ENCODE data around the gene LRMDA. TPM values are rescaled to one million over a fixed set of nuclear protein-coding genes. Genes with fewer than 3 reads are reported as not detected.

The LRMDA gene
- total RNA-seq, 1 donor from 2014 or later: 22.3 TPM

- no peak for DNase-seq (ENCODE audit: missing footprints)
Measured at GRCh38 chr10:76459016-76459730, 1027.7 kb downstream of the LRMDA start.

GRCh38 chr10:76461024-76461423 lies 1029.6 kb downstream of the LRMDA start:
- no peak for DNase-seq (ENCODE audit: missing footprints)
- intact Hi-C loops (cut with DNase I): no loop called here
- ATAC-seq: no peak

More at GRCh38 chr10:76459016-76459730, 1027.7 kb downstream of the LRMDA start:
- peak; percentile 45 for ATAC-seq
- intact Hi-C loops (cut with DNase I): no loop called here

DNA sequence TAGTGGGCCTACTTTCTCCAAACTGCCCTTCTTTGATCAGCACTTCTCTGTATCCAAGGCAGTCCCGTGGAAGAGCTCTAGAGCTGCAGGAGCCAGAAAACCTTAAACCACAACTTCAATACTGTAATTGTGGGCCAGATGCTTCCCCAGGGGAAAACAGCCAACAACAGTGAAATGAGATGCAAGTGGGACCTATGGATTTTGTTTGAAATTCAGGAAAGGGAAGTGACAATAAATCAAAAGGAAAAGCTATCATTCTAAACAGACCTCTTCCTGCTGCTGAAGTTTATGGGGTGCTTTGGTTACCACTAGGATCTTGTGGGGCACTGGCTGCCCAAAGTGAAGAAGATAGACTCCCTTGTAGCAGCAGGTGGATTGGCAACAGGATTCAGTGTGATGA lies 1031.7 kb downstream of the LRMDA start:
- intact Hi-C loops (cut with DNase I): no loop called here
- ATAC-seq (no peak), DNase-seq (ENCODE audit: missing footprints) (no peak)

GRCh38 chr10:76466836-76467503 lies 1035.5 kb downstream of the LRMDA start:
- DNase-seq (ENCODE audit: missing footprints) (no peak), ATAC-seq (no peak)
- intact Hi-C loops (cut with DNase I): no loop called here

- DNase-seq (ENCODE audit: missing footprints): no peak
- no peak for ATAC-seq
- intact Hi-C loops (cut with DNase I): no loop called here
Measured at GRCh38 chr10:76469675-76470074, 1038.3 kb downstream of the LRMDA start.

- DNase-seq (ENCODE audit: missing footprints): no peak
- no peak for ATAC-seq
- intact Hi-C loops (cut with DNase I): no loop called here
Measured at GRCh38 chr10:76479103-76479790, 1047.8 kb downstream of the LRMDA start.

- ATAC-seq (no peak), DNase-seq (ENCODE audit: missing footprints) (no peak)
- intact Hi-C loops (cut with DNase I): no loop called here
Measured at GRCh38 chr10:76481178-76481577, 1049.8 kb downstream of the LRMDA start.

- no peak for DNase-seq (ENCODE audit: missing footprints)
- intact Hi-C loops (cut with DNase I): no loop called here
- ATAC-seq: no peak
Measured at GRCh38 chr10:76487582-76487981, 1056.2 kb downstream of the LRMDA start.

- intact Hi-C loops (cut with DNase I): no loop called here
- no peak for DNase-seq (ENCODE audit: missing footprints)
- no peak for ATAC-seq
Measured at GRCh38 chr10:76488602-76489001, 1057.2 kb downstream of the LRMDA start.

- no peak for DNase-seq (ENCODE audit: missing footprints)
- intact Hi-C loops (cut with DNase I): no loop called here
- ATAC-seq: no peak
Measured at GRCh38 chr10:76491216-76491615, 1059.8 kb downstream of the LRMDA start.

GRCh38 chr10:76492026-76492425 lies 1060.6 kb downstream of the LRMDA start:
- DNase-seq (ENCODE audit: missing footprints) (no peak), ATAC-seq (no peak)
- intact Hi-C loops (cut with DNase I): no loop called here

- no peak for ATAC-seq
- intact Hi-C loops (cut with DNase I): no loop called here
- no peak for DNase-seq (ENCODE audit: missing footprints)
Measured at GRCh38 chr10:76492678-76493472, 1061.5 kb downstream of the LRMDA start.

DNA sequence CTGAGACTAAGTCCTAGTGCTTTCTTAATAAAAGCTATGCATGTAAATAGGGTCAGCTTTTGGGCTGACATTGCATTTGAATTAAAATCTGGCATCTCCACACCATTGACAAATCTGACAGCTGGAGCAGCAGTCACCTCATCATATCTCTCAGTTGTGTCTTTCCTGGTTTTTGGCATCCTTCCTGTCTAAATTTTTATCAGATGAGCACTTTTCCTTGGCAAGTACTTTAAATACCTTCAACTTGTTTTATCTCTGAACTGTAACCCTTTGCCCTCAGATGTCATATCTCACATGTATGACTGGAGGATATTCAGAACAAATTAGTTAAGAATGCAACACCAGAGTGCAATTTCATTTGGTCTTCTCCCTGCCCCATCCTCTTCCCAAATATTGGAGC lies 1066.2 kb downstream of the LRMDA start:
- ATAC-seq: no peak
- intact Hi-C loops (cut with DNase I): no loop called here
- DNase-seq (ENCODE audit: missing footprints): no peak

DNA sequence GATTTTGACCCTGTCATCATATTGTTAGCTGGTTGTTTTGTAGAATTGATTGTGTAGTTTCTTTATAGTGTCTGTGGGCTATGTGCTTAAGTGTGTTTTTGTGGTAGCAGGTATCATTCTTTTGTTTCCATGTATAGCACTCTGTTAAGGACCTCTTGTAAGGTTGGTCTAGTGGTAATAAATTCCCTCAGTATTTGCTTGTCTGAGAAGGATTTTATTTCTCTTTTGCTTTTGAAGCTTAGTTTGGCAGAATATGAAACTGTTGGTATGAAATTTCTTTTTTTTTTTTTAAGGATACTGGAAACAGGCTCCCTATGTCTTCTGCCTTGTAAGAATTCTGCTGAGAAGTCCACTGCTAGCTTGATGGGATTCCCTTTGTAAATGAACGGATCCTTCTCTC lies 1073.4 kb downstream of the LRMDA start:
- intact Hi-C loops (cut with DNase I): no loop called here

GRCh38 chr10:76509446-76509845 lies 1078.0 kb downstream of the LRMDA start:
- intact Hi-C loops (cut with DNase I): no loop called here
- ATAC-seq (no peak), DNase-seq (ENCODE audit: missing footprints) (no peak)

More for the DNA sequence above, 1073.4 kb downstream of the LRMDA start:
- DNase-seq (ENCODE audit: missing footprints) (no peak), ATAC-seq (no peak)

- intact Hi-C loops (cut with DNase I): no loop called here
- ATAC-seq: no peak
- no peak for DNase-seq (ENCODE audit: missing footprints)
Measured at GRCh38 chr10:76514321-76514720, 1082.9 kb downstream of the LRMDA start.

DNA sequence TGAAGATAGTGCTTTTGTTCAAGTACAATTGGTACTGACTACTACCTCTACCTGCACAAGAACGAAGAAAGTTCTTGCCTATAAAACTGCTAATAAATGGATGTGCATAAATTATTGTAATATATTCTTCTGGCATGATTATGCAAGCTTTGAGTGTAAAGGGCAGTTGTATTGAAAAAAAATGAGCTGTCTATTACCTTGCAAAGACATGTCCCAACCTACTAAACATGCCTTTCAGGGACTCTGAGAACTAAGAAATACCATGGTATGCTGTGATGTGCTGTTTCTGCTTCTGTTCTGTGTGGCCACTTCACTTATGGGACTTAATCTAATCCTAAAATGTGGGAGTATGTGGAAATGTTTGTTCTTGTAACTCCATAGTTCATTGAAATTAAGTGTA lies 1083.4 kb downstream of the LRMDA start:
- ATAC-seq (no peak), DNase-seq (ENCODE audit: missing footprints) (no peak)
- intact Hi-C loops (cut with DNase I): no loop called here

- ATAC-seq: no peak
- no peak for DNase-seq (ENCODE audit: missing footprints)
- intact Hi-C loops (cut with DNase I): no loop called here
Measured at GRCh38 chr10:76522547-76522946, 1091.1 kb downstream of the LRMDA start.

- intact Hi-C loops (cut with DNase I): no loop called here
- DNase-seq (ENCODE audit: missing footprints) (no peak), ATAC-seq (no peak)
Measured at GRCh38 chr10:76523246-76523645, 1091.8 kb downstream of the LRMDA start.
